ENCODE results near the gene GRIN1. TPM values are rescaled to one million over a fixed set of nuclear protein-coding genes. Genes with fewer than 3 reads are reported as not detected.

GRIN1 gene
- total and polyA plus RNA-seq, 2 of the 8 experiments (the other 6 are each of a cell fraction or from before 2014, with no cell fraction given) = 0.48 to 2.1 TPM

GRCh38 chr9:137139468-137140150 is 655 bp downstream of the GRIN1 start (continued):
- peak; percentile 82 for TF ChIP-seq E2F6 (IDR thresholded peaks at IDR 0.05)
- no peak for TF ChIP-seq SRF (IDR thresholded peaks at IDR 0.05; ENCODE audit: low read depth, low read length)
- TF ChIP-seq CTBP2 (IDR thresholded peaks at IDR 0.05; ENCODE audit: borderline replicate concordance, insufficient read depth, insufficient read length, low read length) = no peak
- no peak for TF ChIP-seq TCF12 (IDR thresholded peaks at IDR 0.05; ENCODE audit: low read depth, low read length)
- no peak for TF ChIP-seq TEAD4 (IDR thresholded peaks at IDR 0.05; ENCODE audit: low read depth, low read length)
- 0 out of 2 replicates have a peak, but pooled peaks have one; percentile 19 for TF ChIP-seq CREB1 (IDR thresholded peaks at IDR 0.05)
- TF ChIP-seq RXRA (IDR thresholded peaks at IDR 0.05; ENCODE audit: insufficient read depth, low read depth, low read length) = no peak
- TF ChIP-seq ZNF274 (IDR thresholded peaks at IDR 0.05; ENCODE audit: borderline replicate concordance, extremely low read depth, low read length) = no peak
- TF ChIP-seq SUZ12 (IDR thresholded peaks at IDR 0.05; ENCODE audit: low read length) = peak; percentile 53; the same call in 1 of the 2 replicates
- no peak; a peak in 1 of 4 replicates for TF ChIP-seq SIN3A (conservative IDR thresholded peaks at IDR 0.05 in 1 of 2, IDR thresholded peaks at IDR 0.05 in 1 of 2; ENCODE audit: low read depth in 1 of 2, low read length in 2 of 2)
- no peak for TF ChIP-seq HDAC6 (IDR thresholded peaks at IDR 0.05; ENCODE audit: low read depth, low read length)

Data from H1 (cell line).